Central memory CD4-positive, alpha-beta T cell (primary cell): ENCODE results near the gene UAP1L1.
"Not testable (repeated sequence)": the region's sequence is repeated elsewhere in the genome, so short reads cannot be mapped to it uniquely, and the experiment has no call there.

Source experiments
- DNase-seq: peaks from one replicate; pipeline ENCODE4 v3.0.0; 2022

UAP1L1 gene

GRCh38 chr9:137116728-137117127, 39.4 kb downstream of the UAP1L1 start:
- DNase-seq = no peak

GRCh38 chr9:137117269-137117731, 40.0 kb downstream of the UAP1L1 start:
- no peak for DNase-seq

- DNase-seq = not testable (repeated sequence)
Observed at GRCh38 chr9:137118092-137118603, 40.8 kb downstream of the UAP1L1 start.

- DNase-seq = not testable (repeated sequence)
Observed at GRCh38 chr9:137121927-137122795, 44.8 kb downstream of the UAP1L1 start.

- not testable (repeated sequence) for DNase-seq
Observed at GRCh38 chr9:137122796-137123467, 45.6 kb downstream of the UAP1L1 start.

GRCh38 chr9:137123468-137123837, 46.1 kb downstream of the UAP1L1 start:
- no peak for DNase-seq

GRCh38 chr9:137123952-137124462, 46.7 kb downstream of the UAP1L1 start:
- DNase-seq = not testable (repeated sequence)

- DNase-seq = no peak
Observed at GRCh38 chr9:137126786-137127185, 49.5 kb downstream of the UAP1L1 start.

- peak; percentile 49 for DNase-seq
Observed at GRCh38 chr9:137127301-137128157, 50.2 kb downstream of the UAP1L1 start.

- DNase-seq = no peak
Observed at GRCh38 chr9:137128158-137128861, 51.0 kb downstream of the UAP1L1 start.

- no peak for DNase-seq
Observed at GRCh38 chr9:137128862-137129455, 51.6 kb downstream of the UAP1L1 start.

- DNase-seq = peak; percentile 92
Observed at GRCh38 chr9:137129456-137130175, 52.3 kb downstream of the UAP1L1 start.

GRCh38 chr9:137130176-137130755, 52.9 kb downstream of the UAP1L1 start:
- DNase-seq = no peak
